Peyer's patch (tissue), 4 donors: ENCODE data around the gene HTR7. TPM values are rescaled to one million over a fixed set of nuclear protein-coding genes. Genes with fewer than 3 reads are reported as not detected.

Experiments used
- DNase-seq, 3 donors: peaks; one replicate each; pipeline ENCODE4 v3.0.0-alpha.2; 2017 to 2019
- H3K27ac ChIP-seq, 4 donors: fragments of 200-600 bp; sonication (generic); one replicate each; pipeline ENCODE4 v1.5.1; 2016 to 2019
- H3K27me3 ChIP-seq, 2 donors: fragments of 200-600 bp; sonication (generic); one replicate each; pipeline ENCODE4 v1.5.1; 2019
- H3K36me3 ChIP-seq, 3 donors: fragments of 200-600 bp; sonication (generic); one replicate each; pipeline ENCODE4 v1.5.1; 2016 to 2019
- H3K4me1 ChIP-seq, 4 donors: fragments of 200-600 bp; sonication (generic); one replicate each; pipeline ENCODE4 v1.5.1; 2016 to 2019
- H3K4me3 ChIP-seq, 4 donors: fragments of 200-600 bp; sonication (generic); 1 replicate in 3 of 4; 2 replicates in 1 of 4; pipeline ENCODE4 v1.5.1; 2016 to 2019; ENCODE audit warnings: mild to moderate bottlenecking in 1 of 4
- H3K9me3 ChIP-seq, 4 donors: fragments of 200-600 bp; sonication (generic); one replicate each; pipeline ENCODE4 v1.5.1; 2016 to 2019; ENCODE audit warnings: mild to moderate bottlenecking in 1 of 4
- POLR2A ChIP-seq, 2 donors: fragments of 450-650 bp; IDR thresholded peaks; one replicate each; pipeline ENCODE4 v1.5.1; 2017; ENCODE audit warnings: antibody characterized with exemption in 2 of 2, mild to moderate bottlenecking in 2 of 2, moderate library complexity in 2 of 2
- total RNA-seq, 4 donors: library from RNA; depleted of rRNA; stranded (reverse); fragments of >200 nt; gene quantifications; one replicate each; pipeline ENCODE4 v1.1.0, GENCODE V29; 2016
- TF ChIP-seq, protein P1 (sequence below), 6 experiments: fragments of 450-650 bp in 4 of 6; fragments of 200-600 bp in 2 of 6; sonication (generic) in 1 of 6; IDR thresholded peaks; one replicate each; pipeline ENCODE4 v1.5.1; 2017 to 2019; ENCODE audit warnings: antibody characterized with exemption in 6 of 6, mild to moderate bottlenecking in 3 of 6, moderate library complexity in 1 of 6

The HTR7 gene
- total RNA-seq, 4 donors from 2014 or later, result 0.35 to 9.1 (median 0.85) TPM

DNA sequence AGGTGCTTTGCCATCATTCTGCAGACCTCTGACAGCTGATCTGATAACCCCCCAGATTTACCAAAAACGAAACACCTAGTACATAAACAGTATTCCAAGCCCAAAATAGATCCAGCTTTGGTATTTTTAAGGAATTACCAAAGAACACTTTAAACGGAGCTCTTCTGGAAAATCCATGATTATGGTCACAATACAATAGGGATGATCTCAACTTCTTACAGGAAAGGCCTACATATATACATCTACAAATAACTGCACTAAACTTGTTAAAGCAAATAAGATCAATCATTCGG is 69.7 kb downstream of the HTR7 start:
- TF ChIP-seq POLR2A (IDR thresholded peaks at IDR 0.05), result no peak
- TF ChIP-seq, protein P1, sequence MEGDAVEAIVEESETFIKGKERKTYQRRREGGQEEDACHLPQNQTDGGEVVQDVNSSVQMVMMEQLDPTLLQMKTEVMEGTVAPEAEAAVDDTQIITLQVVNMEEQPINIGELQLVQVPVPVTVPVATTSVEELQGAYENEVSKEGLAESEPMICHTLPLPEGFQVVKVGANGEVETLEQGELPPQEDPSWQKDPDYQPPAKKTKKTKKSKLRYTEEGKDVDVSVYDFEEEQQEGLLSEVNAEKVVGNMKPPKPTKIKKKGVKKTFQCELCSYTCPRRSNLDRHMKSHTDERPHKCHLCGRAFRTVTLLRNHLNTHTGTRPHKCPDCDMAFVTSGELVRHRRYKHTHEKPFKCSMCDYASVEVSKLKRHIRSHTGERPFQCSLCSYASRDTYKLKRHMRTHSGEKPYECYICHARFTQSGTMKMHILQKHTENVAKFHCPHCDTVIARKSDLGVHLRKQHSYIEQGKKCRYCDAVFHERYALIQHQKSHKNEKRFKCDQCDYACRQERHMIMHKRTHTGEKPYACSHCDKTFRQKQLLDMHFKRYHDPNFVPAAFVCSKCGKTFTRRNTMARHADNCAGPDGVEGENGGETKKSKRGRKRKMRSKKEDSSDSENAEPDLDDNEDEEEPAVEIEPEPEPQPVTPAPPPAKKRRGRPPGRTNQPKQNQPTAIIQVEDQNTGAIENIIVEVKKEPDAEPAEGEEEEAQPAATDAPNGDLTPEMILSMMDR (IDR thresholded peaks at IDR 0.05), result no peak
- Histone ChIP-seq H3K27me3 (no peaks in the 10 kb centered on the region), H3K9me3 (no peaks in the 10 kb centered on the region), H3K4me3 (no peak overlapping the region), H3K27ac (no peak overlapping the region), H3K36me3 (no peaks in the 10 kb centered on the region), H3K4me1 (no peaks in the 10 kb centered on the region)
- DNase-seq, result no peak

DNA sequence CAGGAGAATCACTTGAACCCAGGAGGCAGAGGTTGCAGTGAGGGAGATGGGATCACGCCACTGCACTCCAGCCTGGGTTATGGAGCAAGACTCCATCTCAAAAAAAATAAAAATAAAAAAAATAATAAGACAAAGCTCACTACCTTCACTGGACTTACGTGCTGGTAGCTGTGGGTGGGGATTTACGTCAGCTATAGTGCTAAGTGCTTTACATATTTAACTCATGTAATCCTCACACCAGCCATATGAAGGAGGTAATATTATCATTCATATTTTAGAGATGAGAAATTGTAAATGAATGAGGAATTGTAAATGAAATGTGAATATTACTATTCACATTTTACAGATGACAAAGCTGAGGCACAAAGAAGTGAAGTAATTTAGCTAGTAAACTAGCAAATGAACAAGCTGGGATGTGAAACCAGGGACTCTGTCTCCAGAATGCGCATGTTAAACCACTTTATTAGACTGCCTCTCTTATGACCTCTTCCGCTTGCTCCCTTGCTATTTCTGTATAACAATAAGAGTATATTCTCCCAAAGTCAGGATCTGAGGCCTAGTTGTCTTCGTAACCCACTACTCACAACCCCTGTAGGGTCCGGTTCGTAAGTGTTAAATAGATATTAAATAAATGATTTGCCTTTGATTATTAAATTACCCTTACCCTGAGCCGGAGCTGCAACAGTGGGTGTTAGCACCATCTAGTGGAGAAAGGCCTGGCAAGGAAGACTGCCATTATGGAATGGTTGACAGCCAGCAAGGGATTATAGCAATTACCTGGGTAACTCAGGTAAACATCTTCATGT is 70.2 kb downstream of the HTR7 start:
- H3K4me1 ChIP-seq, result no peaks in the 10 kb centered on the region
- H3K27ac ChIP-seq, result no peak overlapping the region
- H3K9me3 ChIP-seq, result no peaks in the 10 kb centered on the region
- TF ChIP-seq POLR2A (IDR thresholded peaks at IDR 0.05), result no peak
- TF ChIP-seq, protein P1 (IDR thresholded peaks at IDR 0.05), result peak in 5 of 6 experiments; percentile 2 to 58 (median 53)
- DNase-seq, result peak in 1 of 3 donors; percentile 54
- H3K36me3 ChIP-seq, result no peaks in the 10 kb centered on the region
- no peaks in the 10 kb centered on the region for H3K27me3 ChIP-seq
- H3K4me3 ChIP-seq, result no peak overlapping the region

DNA sequence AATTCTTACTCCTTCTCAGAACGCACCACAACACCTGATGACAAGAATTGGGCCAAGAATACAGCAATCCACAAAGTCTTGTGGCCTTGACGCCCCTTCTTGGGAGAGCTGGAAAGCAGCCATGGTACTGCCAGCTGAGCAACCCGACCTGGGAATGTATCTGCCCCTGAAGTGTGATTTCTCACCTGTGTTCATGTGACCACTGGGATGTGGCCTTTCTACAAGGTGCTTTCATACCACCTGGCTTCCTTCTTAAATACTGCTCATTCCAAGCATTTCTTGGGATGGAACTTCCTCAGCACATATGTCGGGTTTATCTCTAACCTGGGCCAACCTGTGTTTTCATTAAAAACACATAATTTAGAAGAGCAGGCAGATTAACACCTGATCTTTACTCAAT is 72.1 kb downstream of the HTR7 start:
- Histone ChIP-seq H3K36me3 (no peaks in the 10 kb centered on the region), H3K9me3 (no peaks in the 10 kb centered on the region), H3K4me1 (no peaks in the 10 kb centered on the region), H3K27ac (no peak overlapping the region), H3K27me3 (no peaks in the 10 kb centered on the region), H3K4me3 (no peak overlapping the region)
- DNase-seq, result no peak
- no peak for TF ChIP-seq POLR2A (IDR thresholded peaks at IDR 0.05)
- TF ChIP-seq, protein P1 (IDR thresholded peaks at IDR 0.05), result no peak

DNA sequence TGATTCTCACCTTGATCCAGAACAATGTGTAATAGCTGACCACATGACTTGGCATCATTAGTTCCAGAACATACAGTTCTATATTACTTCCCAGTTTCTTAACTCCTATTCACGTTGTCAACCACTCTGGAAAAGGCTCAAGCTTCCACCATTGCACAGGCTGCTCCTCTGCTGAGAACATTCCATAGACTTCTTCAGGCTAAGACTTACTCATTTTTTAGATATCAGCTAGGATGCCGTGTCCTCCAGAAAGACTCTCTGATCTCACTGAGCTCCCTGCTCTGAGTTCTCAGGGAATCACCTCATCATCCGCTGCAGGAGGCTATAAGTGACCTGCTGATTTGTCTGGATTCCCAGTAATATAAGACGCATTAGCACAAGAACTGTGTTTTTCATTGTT is 73.1 kb downstream of the HTR7 start:
- TF ChIP-seq POLR2A (IDR thresholded peaks at IDR 0.05), result no peak
- TF ChIP-seq, protein P1 (IDR thresholded peaks at IDR 0.05), result no peak
- H3K4me3 ChIP-seq, result no peak overlapping the region
- H3K4me1 ChIP-seq, result no peaks in the 10 kb centered on the region
- H3K27ac ChIP-seq, result no peak overlapping the region
- H3K27me3 ChIP-seq, result no peaks in the 10 kb centered on the region
- DNase-seq, result no peak
- H3K36me3 ChIP-seq, result no peaks in the 10 kb centered on the region
- H3K9me3 ChIP-seq, result no peaks in the 10 kb centered on the region

DNA sequence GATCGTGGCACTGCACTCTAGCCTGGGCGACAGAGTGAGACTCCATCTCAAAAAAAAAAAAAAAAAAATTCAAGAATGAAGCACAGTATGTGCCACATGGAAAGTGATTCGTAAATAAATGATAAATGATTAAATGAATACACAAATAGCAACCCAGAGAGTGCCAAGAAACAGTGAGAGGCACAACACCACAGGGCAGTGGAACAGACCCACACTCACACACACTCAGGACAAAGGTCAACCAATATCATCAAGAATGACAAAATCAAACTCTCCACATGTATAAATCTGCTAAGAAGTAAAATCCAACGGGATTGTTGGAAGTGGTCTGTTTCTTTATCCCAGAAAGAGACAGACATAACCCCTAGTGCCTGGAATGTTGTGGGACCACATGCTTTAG is 77.4 kb downstream of the HTR7 start:
- Histone ChIP-seq H3K4me1 (no peaks in the 10 kb centered on the region), H3K27me3 (no peaks in the 10 kb centered on the region), H3K27ac (no peak overlapping the region), H3K4me3 (no peak overlapping the region), H3K36me3 (no peaks in the 10 kb centered on the region), H3K9me3 (no peaks in the 10 kb centered on the region)
- DNase-seq, result no peak
- TF ChIP-seq, protein P1 (IDR thresholded peaks at IDR 0.05), result no peak
- TF ChIP-seq POLR2A (IDR thresholded peaks at IDR 0.05), result no peak
